HG03558 (cell line): Measurements from ENCODE around the gene NDUFB7.
"Not testable (repeated sequence)": the region's sequence is repeated elsewhere in the genome, so short reads cannot be mapped to it uniquely, and the experiment has no call there.

Source experiments
- ATAC-seq: cut with Tn5 transposase; IDR thresholded peaks from one replicate; pipeline ENCODE4 v1.9.1; 2021; ENCODE audit warnings: moderate number of reproducible peaks; ENCODE audit not compliant: unreplicated experiment; ENCODE audit errors: extremely low read depth

The NDUFB7 gene

GRCh38 chr19:14554382-14554812 is 17.5 kb downstream of the NDUFB7 start:
- no peak for ATAC-seq

GRCh38 chr19:14553939-14554243 is 18.0 kb downstream of the NDUFB7 start:
- ATAC-seq = no peak

GRCh38 chr19:14553042-14553938 is 18.6 kb downstream of the NDUFB7 start:
- ATAC-seq = no peak

GRCh38 chr19:14552006-14552360 is 19.9 kb downstream of the NDUFB7 start:
- not testable (repeated sequence) for ATAC-seq

GRCh38 chr19:14551134-14552005 is 20.5 kb downstream of the NDUFB7 start:
- ATAC-seq = not testable (repeated sequence)

GRCh38 chr19:14550201-14550754 is 21.6 kb downstream of the NDUFB7 start:
- no peak for ATAC-seq

GRCh38 chr19:14545716-14546082 is 26.2 kb downstream of the NDUFB7 start:
- ATAC-seq = no peak

GRCh38 chr19:14544977-14545715 is 26.7 kb downstream of the NDUFB7 start:
- no peak for ATAC-seq

GRCh38 chr19:14544047-14544446 is 27.8 kb downstream of the NDUFB7 start:
- ATAC-seq = no peak

GRCh38 chr19:14542711-14543328 is 29.0 kb downstream of the NDUFB7 start:
- no peak for ATAC-seq

GRCh38 chr19:14541979-14542378 is 29.9 kb downstream of the NDUFB7 start:
- ATAC-seq = not testable (repeated sequence)

GRCh38 chr19:14540741-14541525 is 30.9 kb downstream of the NDUFB7 start:
- ATAC-seq = no peak

GRCh38 chr19:14536926-14537692 is 34.8 kb downstream of the NDUFB7 start:
- ATAC-seq = no peak

GRCh38 chr19:14533450-14533849 is 38.4 kb downstream of the NDUFB7 start:
- no peak for ATAC-seq

GRCh38 chr19:14530506-14530905 is 41.4 kb downstream of the NDUFB7 start:
- no peak for ATAC-seq

GRCh38 chr19:14530005-14530348 is 41.9 kb downstream of the NDUFB7 start:
- ATAC-seq = no peak

- ATAC-seq = peak; percentile 90
Observed at GRCh38 chr19:14529254-14530004, 42.4 kb downstream of the NDUFB7 start, which contains the start of gene TECR. Gene TECR, plus strand, starts transcription at chr19:14529594. Its CDS starts 103 bp downstream, at chr19:14529697.
